D721Med (cell line): ENCODE results near the gene HACE1.
"Not testable (repeated sequence)": the region's sequence is repeated elsewhere in the genome, so short reads cannot be mapped to it uniquely, and the experiment has no call there.

ENCODE experiments used
- DNase-seq: peaks from one replicate; pipeline ENCODE4 v3.0.0; 2011; ENCODE audit warnings: low spot score; ENCODE audit not compliant: insufficient read length
- FAIRE-seq: peaks from 2 replicates; lab custom pipeline; 2011; peaks lifted over from hg19 to GRCh38; lab: Jason Lieb, UNC
- TF ChIP-seq, protein P1 (sequence below): IDR thresholded peaks from 2 replicates; pipeline ENCODE4 v1.5.1; 2012; ENCODE audit warnings: mild to moderate bottlenecking, control low read depth; ENCODE audit not compliant: insufficient read depth; ENCODE audit errors: missing control alignments

Gene HACE1

DNA sequence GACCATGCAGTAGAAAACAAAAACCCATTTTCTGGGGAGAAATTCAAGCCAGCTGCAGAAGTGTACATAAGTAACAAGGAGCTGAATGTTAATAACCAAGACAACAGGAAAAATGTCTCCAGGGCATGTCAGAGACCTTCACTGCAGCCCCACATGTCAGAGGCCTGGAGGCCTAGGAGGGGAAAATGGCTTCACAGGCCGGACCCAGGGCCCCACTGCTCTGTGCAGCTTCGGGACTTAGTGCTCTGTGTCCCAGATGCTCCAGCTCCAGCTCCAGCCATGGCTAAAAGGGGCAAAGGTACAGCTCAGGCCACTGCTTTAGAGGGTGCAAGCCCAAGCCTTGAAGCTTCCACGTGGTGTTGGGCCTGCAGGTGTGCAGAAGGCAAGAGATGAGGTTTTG, 43.6 kb downstream of the HACE1 start:
- FAIRE-seq = no peak
- TF ChIP-seq, protein P1, sequence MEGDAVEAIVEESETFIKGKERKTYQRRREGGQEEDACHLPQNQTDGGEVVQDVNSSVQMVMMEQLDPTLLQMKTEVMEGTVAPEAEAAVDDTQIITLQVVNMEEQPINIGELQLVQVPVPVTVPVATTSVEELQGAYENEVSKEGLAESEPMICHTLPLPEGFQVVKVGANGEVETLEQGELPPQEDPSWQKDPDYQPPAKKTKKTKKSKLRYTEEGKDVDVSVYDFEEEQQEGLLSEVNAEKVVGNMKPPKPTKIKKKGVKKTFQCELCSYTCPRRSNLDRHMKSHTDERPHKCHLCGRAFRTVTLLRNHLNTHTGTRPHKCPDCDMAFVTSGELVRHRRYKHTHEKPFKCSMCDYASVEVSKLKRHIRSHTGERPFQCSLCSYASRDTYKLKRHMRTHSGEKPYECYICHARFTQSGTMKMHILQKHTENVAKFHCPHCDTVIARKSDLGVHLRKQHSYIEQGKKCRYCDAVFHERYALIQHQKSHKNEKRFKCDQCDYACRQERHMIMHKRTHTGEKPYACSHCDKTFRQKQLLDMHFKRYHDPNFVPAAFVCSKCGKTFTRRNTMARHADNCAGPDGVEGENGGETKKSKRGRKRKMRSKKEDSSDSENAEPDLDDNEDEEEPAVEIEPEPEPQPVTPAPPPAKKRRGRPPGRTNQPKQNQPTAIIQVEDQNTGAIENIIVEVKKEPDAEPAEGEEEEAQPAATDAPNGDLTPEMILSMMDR = no peak
- no peak for DNase-seq

DNA sequence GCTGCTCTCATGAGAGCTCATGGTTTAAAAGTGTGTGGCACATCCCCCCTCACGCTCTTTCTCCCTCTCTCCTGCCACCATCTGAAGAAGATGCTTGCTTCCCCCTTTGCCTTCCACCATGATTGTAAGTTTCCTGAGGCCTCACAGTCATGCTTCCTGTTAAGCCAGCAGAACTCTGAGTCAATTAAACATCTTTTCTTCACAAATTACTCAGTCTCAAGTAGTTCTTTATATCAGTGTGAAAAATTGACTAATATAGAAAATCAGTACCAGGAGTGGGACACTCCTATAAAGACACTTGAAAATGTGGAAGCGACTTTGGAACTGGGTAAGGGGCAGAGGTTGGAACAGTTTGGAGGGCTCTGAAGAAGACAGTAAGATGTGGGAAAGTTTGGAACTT, 45.0 kb downstream of the HACE1 start:
- TF ChIP-seq, protein P1 = no peak
- DNase-seq (no peak), FAIRE-seq (no peak)

DNA sequence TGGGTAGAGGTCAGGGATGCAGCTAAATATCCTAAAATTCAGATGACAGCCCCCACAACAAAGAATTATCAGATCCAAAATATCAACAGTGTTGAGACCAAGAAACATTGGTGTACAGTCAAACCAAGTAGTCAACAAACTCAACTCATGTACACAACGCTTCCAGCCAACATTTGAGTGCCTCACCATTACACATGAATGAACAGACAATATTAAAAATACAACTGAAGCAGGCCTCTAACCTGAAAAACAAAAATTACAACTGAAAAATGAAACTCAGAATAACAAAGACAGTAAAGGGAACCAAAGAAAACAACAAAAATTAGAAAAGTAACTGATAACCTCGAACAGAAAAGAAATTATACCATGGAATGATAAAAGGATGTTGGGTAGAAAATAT, 46.2 kb downstream of the HACE1 start:
- DNase-seq (no peak), FAIRE-seq (no peak)
- TF ChIP-seq, protein P1 = no peak

DNA sequence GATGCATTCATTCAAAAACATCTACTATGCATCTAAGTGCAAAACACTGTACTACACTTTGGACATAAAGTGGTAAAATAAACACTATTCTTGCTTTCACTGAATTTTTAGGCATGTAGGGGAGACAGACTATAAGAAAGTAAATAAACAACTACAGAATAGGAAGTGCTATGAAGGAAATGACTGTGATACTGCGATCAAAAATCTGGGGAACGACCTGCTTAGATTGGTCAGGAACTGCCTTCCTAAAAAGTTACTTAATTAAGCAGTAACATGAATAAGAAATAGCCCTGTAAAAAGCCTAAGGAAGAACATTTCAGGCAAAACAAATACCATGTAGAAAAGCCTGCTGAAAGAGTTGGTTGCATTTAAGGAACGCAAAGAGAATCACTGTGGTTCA, 50.6 kb downstream of the HACE1 start:
- TF ChIP-seq, protein P1 = no peak
- no peak for DNase-seq
- FAIRE-seq = no peak

DNA sequence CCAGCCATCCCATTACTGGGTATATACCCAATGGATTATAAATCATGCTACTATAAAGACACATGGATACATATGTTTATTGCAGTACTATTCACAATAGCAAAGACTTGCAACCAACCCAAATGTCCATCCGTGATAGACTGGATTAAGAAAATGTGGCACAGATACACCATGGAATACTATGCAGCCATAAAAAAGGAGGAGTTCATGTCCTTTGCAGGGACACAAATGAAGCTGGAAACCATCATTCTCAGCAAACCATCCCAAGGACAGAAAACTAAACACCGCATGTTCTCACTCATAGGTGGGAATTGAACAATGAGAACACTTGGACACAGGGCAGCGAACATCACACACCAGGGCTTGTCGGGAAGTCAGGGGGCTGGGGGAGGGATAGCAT, 54.4 kb downstream of the HACE1 start:
- FAIRE-seq = not testable (repeated sequence)

DNA sequence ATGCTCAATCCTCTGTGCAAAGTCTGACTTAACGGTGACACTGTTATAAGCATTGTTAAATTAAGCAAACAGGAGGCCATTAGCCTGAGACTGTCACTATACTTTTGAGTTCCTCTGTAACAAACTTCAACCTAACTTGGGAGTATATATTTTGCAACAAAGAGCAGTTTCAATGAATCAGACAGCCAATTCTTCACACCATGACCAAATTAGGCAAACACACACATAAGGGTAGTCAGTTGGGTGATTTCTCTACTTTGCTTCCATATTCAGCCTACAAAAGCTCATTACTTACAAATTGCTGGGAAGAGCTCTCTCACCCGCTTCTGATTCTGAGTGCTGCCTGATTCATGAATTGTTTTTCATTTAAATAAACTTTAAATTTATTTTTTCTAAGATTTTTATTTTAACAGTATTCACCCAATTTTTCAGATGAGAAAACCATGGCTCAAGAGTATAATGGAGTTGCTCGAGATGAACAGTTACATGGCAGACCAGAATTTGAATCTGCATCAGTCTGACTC, 60.5 kb downstream of the HACE1 start:
- TF ChIP-seq, protein P1 = no peak
- FAIRE-seq = no peak
- DNase-seq = no peak

More for the DNA sequence above, 54.4 kb downstream of the HACE1 start:
- DNase-seq = not testable (repeated sequence)

DNA sequence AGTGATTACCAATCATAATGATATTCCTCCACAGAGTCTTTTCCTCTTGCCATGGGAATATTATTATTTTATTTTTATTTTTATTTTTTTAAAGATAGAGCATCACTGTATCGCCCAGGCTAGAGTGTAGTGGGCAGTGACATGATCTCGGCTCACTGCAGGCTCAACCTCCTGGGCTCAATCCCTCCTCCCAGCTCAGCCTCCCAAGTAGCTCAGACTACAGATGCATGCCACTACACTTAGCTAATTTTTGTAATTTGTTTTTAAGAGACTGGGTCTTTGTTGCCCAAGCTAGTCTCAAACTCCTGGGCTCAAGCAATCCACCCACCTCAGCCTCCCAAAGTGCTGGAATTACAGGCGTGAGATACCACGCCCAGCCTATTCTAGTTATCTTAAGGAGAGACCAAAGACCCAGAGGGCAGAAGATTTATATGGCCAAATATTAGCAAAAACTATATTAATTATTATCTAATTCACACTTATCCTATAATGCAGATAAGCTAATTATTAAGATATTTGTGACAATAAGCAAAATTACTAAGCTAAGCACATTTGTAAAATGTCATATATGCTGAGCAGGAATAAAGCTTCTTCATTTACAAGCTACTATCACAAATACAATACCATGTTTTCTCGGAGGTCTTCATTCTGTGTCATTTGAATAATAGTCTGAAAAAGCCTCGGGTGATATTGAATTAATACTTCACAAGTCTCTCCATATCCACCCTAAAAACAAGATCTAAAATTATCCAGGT, 63.5 kb downstream of the HACE1 start:
- FAIRE-seq (no peak), DNase-seq (no peak)
- TF ChIP-seq, protein P1 = no peak
